Measurements from ENCODE around the gene SUCO. TPM values are rescaled to one million over a fixed set of nuclear protein-coding genes. Genes with fewer than 3 reads are reported as not detected.

SUCO gene
- polyA plus RNA-seq, 3 donors from 2014 or later, result 7.8 to 14.0 (median 8.2) TPM

DNA sequence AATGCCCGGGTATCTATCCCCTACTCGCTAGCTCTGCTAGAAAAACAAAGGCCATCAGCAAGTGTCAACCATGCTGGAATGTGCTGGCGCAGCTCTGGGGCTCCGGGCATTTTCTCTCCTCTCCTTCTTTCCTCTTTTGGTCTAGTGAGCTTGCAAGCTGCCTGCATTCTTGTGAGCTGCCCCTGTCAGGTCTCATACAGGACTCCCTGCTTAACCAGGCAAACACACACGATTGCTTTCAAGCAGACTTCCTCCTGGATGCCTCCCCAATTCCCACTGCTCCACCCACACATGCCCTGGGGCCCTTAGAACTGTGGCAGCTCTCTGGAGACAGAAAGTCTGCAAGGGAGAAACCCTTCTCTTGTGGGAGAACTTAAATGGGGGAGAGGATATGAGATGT, 35.7 kb upstream of the SUCO start:
- Mint-ChIP-seq H3K4me3 (no peak overlapping the region), H3K27me3 (ENCODE audit: low read depth in 3 of 3) (peaks cover 0 to 3% (median 0%) of the 10 kb centered on the region in 3 donors), H3K4me1 (no peaks in the 10 kb centered on the region), H3K27ac (no peak overlapping the region), H3K36me3 (no peaks in the 10 kb centered on the region), H3K9me3 (peaks cover 0 to 1% (median 0%) of the 10 kb centered on the region in 6 donors)
- DNase-seq, result no peak

DNA sequence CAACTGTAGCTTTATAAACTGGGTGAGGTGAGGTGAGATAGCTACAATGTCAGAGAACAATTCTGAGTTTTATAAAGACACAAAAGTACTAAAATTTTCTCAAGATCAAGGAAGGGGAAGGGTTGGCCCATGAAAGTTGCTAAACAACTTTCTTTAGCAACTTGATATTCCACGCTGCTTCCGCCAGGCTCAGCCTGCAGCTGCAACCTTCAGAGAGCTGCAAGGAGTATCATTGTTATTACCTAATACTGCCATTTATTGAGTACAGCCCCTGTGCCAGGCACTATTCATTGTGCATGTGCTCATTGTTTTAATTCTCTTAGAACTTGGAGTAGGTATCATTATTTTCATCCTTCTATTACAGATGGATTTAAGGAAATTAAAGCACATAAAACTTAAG, 34.1 kb upstream of the SUCO start:
- H3K27me3 Mint-ChIP-seq (ENCODE audit: low read depth in 3 of 3), result peaks cover 1 to 3% (median 2%) of the 10 kb centered on the region in 3 donors
- no peak overlapping the region for H3K27ac Mint-ChIP-seq
- DNase-seq, result no peak
- H3K36me3 Mint-ChIP-seq, result no peaks in the 10 kb centered on the region
- no peaks in the 10 kb centered on the region for H3K4me1 Mint-ChIP-seq
- peaks cover 0 to 1% (median 0%) of the 10 kb centered on the region in 6 donors for H3K9me3 Mint-ChIP-seq
- no peak overlapping the region for H3K4me3 Mint-ChIP-seq

DNA sequence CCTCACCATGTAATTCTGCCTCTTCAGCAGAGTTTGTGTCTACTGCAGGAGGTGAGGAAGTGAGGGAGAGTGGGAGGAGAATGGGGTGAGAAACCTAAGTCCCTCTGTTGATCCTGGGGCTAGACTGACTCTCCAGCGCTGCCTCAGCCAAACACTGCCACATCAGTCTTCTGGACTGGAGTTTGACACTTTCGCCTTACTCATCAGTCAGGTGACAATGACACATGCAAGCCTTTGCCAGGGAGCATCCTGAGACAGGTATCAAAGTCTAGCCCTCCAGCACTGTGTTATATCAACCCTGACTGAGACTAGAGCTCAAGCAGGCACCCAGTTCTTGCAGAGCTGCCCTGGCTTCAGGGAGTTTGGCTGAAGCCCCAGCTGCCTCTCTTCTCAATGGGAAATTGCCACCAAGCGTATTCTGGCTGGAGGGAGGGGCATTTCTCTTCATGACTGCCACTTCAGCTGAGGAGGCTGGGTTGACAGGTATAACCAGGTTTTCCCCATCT, 33.3 kb upstream of the SUCO start:
- Mint-ChIP-seq H3K27ac (no peak overlapping the region), H3K9me3 (peaks cover 0 to 1% (median 0%) of the 10 kb centered on the region in 6 donors), H3K4me3 (no peak overlapping the region), H3K27me3 (ENCODE audit: low read depth in 3 of 3) (peaks cover 2 to 3% (median 3%) of the 10 kb centered on the region in 3 donors), H3K4me1 (no peaks in the 10 kb centered on the region), H3K36me3 (no peaks in the 10 kb centered on the region)
- no peak for DNase-seq

DNA sequence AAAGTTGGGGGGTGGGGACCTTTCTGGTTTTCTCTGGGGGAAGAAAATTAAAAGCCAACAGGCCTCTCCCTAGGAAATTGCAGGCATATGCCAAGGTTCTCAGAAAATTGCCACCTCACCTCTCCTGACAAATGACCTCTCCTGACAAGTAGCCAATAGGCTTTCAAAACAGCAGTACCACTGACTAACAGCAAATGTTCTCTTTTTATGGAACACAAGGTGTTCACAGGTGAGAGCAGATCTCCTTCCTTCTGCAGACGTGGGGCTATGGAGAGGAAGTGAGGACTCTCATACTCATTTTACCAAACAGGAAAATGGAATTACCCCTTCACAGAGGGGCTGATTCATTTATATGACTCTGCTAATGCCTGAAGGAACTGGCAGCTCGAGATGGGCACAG, 32.7 kb upstream of the SUCO start:
- H3K9me3 Mint-ChIP-seq, result peaks cover 0 to 1% (median 0%) of the 10 kb centered on the region in 6 donors
- no peak overlapping the region for H3K4me3 Mint-ChIP-seq

DNA sequence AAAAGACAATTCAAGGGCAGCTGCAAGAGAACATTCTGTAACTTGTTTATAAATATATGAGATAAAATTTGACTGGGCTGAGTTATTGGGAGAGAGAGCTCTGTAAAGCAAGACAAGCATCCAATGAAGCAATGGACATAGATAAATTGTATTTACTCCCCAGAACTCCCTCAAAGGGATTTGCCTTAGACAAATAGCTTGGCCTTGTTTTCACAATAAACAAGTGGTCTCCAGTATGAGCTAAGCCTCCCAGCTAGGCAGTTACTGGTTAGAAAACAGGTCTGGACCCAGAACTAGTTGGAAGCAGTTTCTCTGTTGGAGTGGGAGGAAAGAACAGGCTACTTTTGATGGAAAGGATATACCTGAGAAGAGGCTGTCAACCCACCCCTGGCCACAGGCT, 25.2 kb upstream of the SUCO start:
- H3K4me3 Mint-ChIP-seq, result no peak overlapping the region
- peaks cover 0 to 3% (median 0%) of the 10 kb centered on the region in 3 donors for H3K36me3 Mint-ChIP-seq
- no peak overlapping the region for H3K27ac Mint-ChIP-seq
- H3K9me3 Mint-ChIP-seq, result no peaks in the 10 kb centered on the region
- no peak for DNase-seq
- H3K4me1 Mint-ChIP-seq, result no peaks in the 10 kb centered on the region
- peaks cover 2 to 3% (median 3%) of the 10 kb centered on the region in 3 donors for H3K27me3 Mint-ChIP-seq (ENCODE audit: low read depth in 3 of 3)

More for the DNA sequence above, 32.7 kb upstream of the SUCO start:
- no peak overlapping the region for H3K27ac Mint-ChIP-seq
- H3K4me1 Mint-ChIP-seq, result no peaks in the 10 kb centered on the region
- peaks cover 2 to 3% (median 3%) of the 10 kb centered on the region in 3 donors for H3K27me3 Mint-ChIP-seq (ENCODE audit: low read depth in 3 of 3)
- H3K36me3 Mint-ChIP-seq, result no peaks in the 10 kb centered on the region
- no peak for DNase-seq

DNA sequence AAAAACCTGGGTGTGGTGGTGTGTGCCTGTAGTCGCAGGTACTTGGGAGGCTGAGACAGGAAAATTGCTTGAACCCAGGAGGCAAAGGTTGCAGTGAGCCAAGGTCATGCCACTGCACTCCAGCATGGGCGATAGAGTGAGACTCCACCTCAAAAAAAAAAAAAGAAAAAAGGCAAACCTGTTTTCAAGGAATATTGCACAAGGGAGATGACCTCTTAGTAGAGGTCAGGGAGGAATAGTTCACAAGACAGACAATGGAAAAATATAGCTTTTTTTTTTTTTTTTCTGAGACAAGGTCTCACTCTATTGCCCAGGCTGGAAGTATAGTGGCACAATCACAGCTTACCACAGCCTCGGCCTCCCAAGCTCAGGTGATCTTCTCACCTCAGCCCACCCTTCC, 22.5 kb upstream of the SUCO start:
- Mint-ChIP-seq H3K27ac (no peak overlapping the region), H3K4me1 (no peaks in the 10 kb centered on the region), H3K36me3 (peaks cover 0 to 3% (median 0%) of the 10 kb centered on the region in 3 donors), H3K4me3 (no peak overlapping the region), H3K9me3 (no peaks in the 10 kb centered on the region), H3K27me3 (ENCODE audit: low read depth in 3 of 3) (peaks cover 0 to 3% (median 0%) of the 10 kb centered on the region in 3 donors)
- DNase-seq, result no peak

DNA sequence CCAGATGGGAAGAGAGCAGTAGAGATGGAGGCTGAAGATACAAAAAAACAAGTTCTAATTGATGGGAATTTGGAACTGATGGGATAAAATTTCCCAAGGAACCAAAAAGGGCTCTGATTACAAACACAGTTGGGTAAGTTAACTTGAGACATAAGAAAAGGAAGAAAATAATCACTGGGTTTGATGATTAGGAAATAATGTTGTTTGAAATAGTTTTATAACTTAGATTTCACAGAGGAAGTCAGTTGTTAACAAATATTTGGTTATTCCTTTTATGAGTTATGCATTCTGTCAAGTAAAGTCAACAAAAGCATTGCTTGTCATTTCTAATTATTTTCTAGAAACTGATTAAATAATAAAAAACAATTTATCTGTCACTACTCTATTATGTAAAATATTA, 20.4 kb upstream of the SUCO start:
- no peak overlapping the region for H3K4me3 Mint-ChIP-seq
- H3K27ac Mint-ChIP-seq, result no peak overlapping the region
- no peaks in the 10 kb centered on the region for H3K4me1 Mint-ChIP-seq
- peaks cover 0 to 5% (median 0%) of the 10 kb centered on the region in 3 donors for H3K27me3 Mint-ChIP-seq (ENCODE audit: low read depth in 3 of 3)
- no peak for DNase-seq
- peaks cover 0 to 3% (median 0%) of the 10 kb centered on the region in 3 donors for H3K36me3 Mint-ChIP-seq
- H3K9me3 Mint-ChIP-seq, result no peaks in the 10 kb centered on the region

DNA sequence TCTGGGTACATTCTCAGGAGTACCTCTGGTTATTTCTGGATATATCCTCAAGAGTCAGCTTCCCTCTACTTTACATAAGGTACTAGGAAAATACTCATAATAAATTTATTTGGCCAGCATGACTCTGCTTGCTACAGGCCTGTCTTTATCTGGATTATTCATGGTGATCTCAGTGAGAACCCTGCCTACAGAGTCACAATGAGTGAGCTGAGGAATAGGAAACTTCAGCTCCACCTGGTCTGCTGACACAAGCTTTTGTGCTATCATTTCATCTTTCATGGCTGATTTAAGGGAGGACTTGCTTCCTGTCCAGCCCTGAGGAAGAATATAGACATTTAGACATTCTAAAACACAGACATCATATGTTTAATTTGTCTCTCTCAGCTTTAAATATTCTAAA, 19.5 kb upstream of the SUCO start:
- H3K4me1 Mint-ChIP-seq, result no peaks in the 10 kb centered on the region
- DNase-seq, result no peak
- H3K27me3 Mint-ChIP-seq (ENCODE audit: low read depth in 3 of 3), result peaks cover 0 to 5% (median 0%) of the 10 kb centered on the region in 3 donors
- peaks cover 0 to 3% (median 0%) of the 10 kb centered on the region in 3 donors for H3K36me3 Mint-ChIP-seq
- H3K4me3 Mint-ChIP-seq, result no peak overlapping the region
- no peak overlapping the region for H3K27ac Mint-ChIP-seq
- no peaks in the 10 kb centered on the region for H3K9me3 Mint-ChIP-seq

DNA sequence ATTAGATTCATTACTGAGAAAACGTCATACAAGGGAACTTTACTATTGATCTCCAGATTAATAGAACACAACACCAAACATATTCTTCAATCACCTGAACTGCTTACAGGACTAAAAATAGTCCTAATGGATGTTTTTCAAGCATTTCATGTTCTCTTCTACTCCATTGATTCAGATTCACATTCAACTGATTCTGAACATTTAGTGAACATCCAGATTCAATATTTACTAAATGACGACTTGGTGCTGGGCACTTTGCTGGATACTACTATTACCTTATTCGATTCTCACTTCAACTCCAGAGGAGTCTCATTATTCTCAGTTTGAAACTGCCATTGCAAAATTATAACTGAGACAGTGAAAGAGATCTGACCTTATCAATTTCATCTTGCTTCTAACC, 18.8 kb upstream of the SUCO start:
- peaks cover 0 to 3% (median 0%) of the 10 kb centered on the region in 3 donors for H3K36me3 Mint-ChIP-seq
- no peaks in the 10 kb centered on the region for H3K9me3 Mint-ChIP-seq
- H3K4me3 Mint-ChIP-seq, result no peak overlapping the region
- peaks cover 0 to 5% (median 0%) of the 10 kb centered on the region in 3 donors for H3K27me3 Mint-ChIP-seq (ENCODE audit: low read depth in 3 of 3)
- H3K27ac Mint-ChIP-seq, result no peak overlapping the region
- H3K4me1 Mint-ChIP-seq, result no peaks in the 10 kb centered on the region
- no peak for DNase-seq

DNA sequence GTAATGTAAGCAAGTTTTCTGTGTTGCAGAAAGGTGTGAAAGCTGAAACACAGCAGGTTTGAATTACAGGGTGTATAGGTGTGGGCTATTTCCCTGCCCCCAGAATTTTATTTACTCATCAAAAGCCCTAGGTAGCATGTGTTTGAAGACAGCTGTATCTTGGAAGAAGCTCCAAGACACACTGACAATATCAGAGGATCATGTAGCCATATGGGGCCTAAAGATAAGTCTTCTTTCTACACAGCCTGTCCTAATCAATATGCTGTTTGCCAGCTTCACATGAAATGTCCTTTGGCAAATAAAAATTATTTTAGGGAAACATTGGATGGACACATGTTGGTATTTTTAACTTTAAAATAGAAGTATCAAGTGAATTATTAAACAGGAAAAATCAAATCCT, 17.5 kb upstream of the SUCO start:
- peaks cover 0 to 5% (median 2%) of the 10 kb centered on the region in 3 donors for H3K27me3 Mint-ChIP-seq (ENCODE audit: low read depth in 3 of 3)
- H3K4me3 Mint-ChIP-seq, result no peak overlapping the region
- no peaks in the 10 kb centered on the region for H3K36me3 Mint-ChIP-seq
- H3K4me1 Mint-ChIP-seq, result no peaks in the 10 kb centered on the region
- H3K27ac Mint-ChIP-seq, result no peak overlapping the region
- DNase-seq, result no peak
- no peaks in the 10 kb centered on the region for H3K9me3 Mint-ChIP-seq

DNA sequence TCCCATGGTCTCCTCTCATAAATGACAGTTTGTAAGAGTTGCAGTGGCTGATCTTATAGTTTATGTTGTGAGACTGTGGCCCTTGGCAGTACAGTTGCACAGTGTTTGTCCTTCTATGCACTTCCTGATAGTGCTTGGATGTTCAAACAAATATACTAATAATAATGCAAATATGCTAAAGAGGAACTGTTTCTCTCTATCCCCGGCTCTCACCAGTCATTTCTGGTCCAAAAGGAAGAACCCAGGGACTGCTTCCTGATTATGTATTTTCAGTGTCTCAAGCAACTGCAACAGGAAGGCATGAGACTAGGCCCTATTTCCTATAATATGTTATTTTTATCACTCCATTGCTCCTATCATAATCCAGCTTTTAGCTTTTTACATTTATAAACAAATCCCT, 17.0 kb upstream of the SUCO start:
- no peaks in the 10 kb centered on the region for H3K4me1 Mint-ChIP-seq
- DNase-seq, result no peak
- peaks cover 0 to 5% (median 2%) of the 10 kb centered on the region in 3 donors for H3K27me3 Mint-ChIP-seq (ENCODE audit: low read depth in 3 of 3)
- H3K27ac Mint-ChIP-seq, result no peak overlapping the region
- H3K36me3 Mint-ChIP-seq, result no peaks in the 10 kb centered on the region
- no peaks in the 10 kb centered on the region for H3K9me3 Mint-ChIP-seq
- H3K4me3 Mint-ChIP-seq, result no peak overlapping the region

DNA sequence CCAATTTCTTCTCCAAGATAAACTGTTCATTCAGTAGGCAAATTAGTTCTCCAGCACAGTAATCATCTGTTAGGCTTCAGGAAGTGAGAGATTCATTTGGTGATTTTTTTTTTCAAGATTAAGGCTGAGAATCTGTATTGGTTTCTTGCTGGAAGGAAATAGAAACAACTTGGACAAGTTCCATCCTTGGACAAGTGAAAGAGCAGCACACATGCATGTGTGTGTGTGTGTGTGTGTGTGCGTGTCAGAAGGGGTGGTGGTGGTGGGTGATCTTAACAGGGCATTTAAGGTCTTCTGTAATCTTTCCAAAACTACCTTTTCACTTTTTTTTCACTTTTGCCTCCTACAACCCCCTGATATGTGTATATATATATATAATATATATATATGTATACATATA, 15.9 kb upstream of the SUCO start:
- no peak overlapping the region for H3K27ac Mint-ChIP-seq
- H3K9me3 Mint-ChIP-seq, result no peaks in the 10 kb centered on the region
- peaks cover 0 to 2% (median 2%) of the 10 kb centered on the region in 3 donors for H3K27me3 Mint-ChIP-seq (ENCODE audit: low read depth in 3 of 3)

DNA sequence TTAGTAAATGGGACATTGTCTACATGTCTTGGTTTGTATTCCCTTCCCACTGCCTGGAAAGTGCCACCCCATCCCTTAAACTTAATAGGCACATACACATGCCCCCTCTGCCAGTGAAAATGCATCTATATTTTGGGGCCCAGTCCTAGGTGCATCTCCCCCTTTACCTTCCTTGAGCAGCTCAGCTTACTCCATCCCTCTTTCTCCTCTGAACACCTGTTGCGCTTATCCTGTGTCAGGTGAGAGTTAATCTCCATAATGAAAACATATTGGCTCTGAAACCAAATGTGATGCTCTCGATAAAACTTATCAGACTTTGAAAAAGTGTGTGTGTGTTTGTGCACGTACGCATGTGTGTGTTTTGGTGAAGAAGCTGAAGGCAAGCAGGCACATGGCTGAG, 15.4 kb upstream of the SUCO start:
- H3K27ac Mint-ChIP-seq, result no peak overlapping the region
- peaks cover 0 to 2% (median 2%) of the 10 kb centered on the region in 3 donors for H3K27me3 Mint-ChIP-seq (ENCODE audit: low read depth in 3 of 3)
- H3K4me1 Mint-ChIP-seq, result no peaks in the 10 kb centered on the region
- no peaks in the 10 kb centered on the region for H3K36me3 Mint-ChIP-seq
- no peak overlapping the region for H3K4me3 Mint-ChIP-seq
- DNase-seq, result no peak
- no peaks in the 10 kb centered on the region for H3K9me3 Mint-ChIP-seq

More for the DNA sequence above, 15.9 kb upstream of the SUCO start:
- DNase-seq, result no peak
- Mint-ChIP-seq H3K4me3 (no peak overlapping the region), H3K4me1 (no peaks in the 10 kb centered on the region), H3K36me3 (no peaks in the 10 kb centered on the region)

DNA sequence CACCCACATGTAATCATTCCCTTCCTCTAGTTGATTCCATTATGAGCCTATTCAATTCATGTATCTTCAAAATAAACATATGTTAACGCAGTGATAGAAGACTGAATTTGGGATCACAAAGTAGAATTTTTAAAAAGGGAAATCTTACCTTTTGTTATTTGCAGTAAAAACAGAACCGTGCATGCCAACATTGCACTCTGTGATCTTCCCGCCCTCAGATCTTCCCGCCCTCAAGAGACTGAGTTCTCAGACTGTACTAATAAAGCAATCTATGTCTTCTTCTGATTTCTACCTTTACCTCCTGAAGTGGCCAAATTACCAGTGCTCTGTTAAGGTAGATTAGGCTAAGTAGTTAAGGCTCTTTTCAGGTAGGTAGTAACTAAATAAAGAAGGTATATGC, 3.6 kb upstream of the SUCO start:
- H3K4me1 Mint-ChIP-seq, result peaks cover 24 to 26% of the 10 kb centered on the region in 2 donors
- no peak overlapping the region for H3K4me3 Mint-ChIP-seq
- no peak for DNase-seq
- H3K27me3 Mint-ChIP-seq (ENCODE audit: low read depth in 3 of 3), result peaks cover 12 to 26% (median 15%) of the 10 kb centered on the region in 3 donors
- no peaks in the 10 kb centered on the region for H3K9me3 Mint-ChIP-seq
- H3K27ac Mint-ChIP-seq, result no peak overlapping the region
- no peaks in the 10 kb centered on the region for H3K36me3 Mint-ChIP-seq

DNA sequence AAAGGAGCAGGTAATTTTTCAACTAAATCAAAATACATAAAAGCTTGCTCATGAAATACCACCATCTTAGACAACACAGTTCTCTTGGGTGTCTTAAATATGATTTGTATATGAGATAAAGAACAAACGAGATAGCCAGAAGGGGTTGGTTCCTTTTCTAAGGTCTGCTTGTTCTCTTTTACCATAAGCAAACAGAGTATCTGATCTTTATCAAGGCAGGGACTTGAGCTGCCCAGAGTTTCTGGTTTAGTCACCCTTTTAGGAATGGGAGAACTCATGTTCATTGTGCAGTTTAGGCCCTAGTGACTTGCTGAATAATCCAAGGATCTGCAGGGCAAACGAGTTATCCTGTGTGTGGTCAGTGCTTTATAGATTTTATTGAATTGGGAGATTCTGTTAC, 3.0 kb upstream of the SUCO start:
- H3K4me1 Mint-ChIP-seq, result peaks cover 31 to 33% of the 10 kb centered on the region in 2 donors
- no peak overlapping the region for H3K27ac Mint-ChIP-seq
- H3K4me3 Mint-ChIP-seq, result no peak overlapping the region
- no peak for DNase-seq
- no peaks in the 10 kb centered on the region for H3K36me3 Mint-ChIP-seq
- peaks cover 12 to 25% (median 15%) of the 10 kb centered on the region in 3 donors for H3K27me3 Mint-ChIP-seq (ENCODE audit: low read depth in 3 of 3)
- H3K9me3 Mint-ChIP-seq, result no peaks in the 10 kb centered on the region
